HepG2 (cell line): ENCODE measurements around the gene PCBP1. TPM values are rescaled to one million over a fixed set of nuclear protein-coding genes. Genes with fewer than 3 reads are reported as not detected.
A peak's percentile ranks its signal among the peaks of the same experiment; 100 is the strongest.

ENCODE experiments used
- AGO2 ChIP-seq: fragments of 200-400 bp; formaldehyde crosslinking; optimal IDR thresholded peaks from 2 replicates; pipeline ENCODE3; 2017; ENCODE audit warnings: mild to moderate bottlenecking, low read depth, low read length, moderate library complexity
- HCFC1 ChIP-seq: fragments of 150-350 bp; IDR thresholded peaks from 2 replicates; pipeline ENCODE4 v1.6.1; 2014; ENCODE audit warnings: low read depth, low read length
- KDM5B ChIP-seq: sonication (generic); formaldehyde crosslinking; IDR thresholded peaks from 2 replicates; pipeline ENCODE4 v1.4.0; 2020; ENCODE audit warnings: missing genetic modification reagents, mild to moderate bottlenecking, borderline replicate concordance
- KMT2A ChIP-seq: sonication (generic); formaldehyde crosslinking; IDR thresholded peaks from 2 replicates; pipeline ENCODE4 v1.4.0; 2020; ENCODE audit warnings: missing genetic modification reagents
- MAFK ChIP-seq, 2 experiments: IDR thresholded peaks in 1 of 2; conservative IDR thresholded peaks in 1 of 2; 2 replicates each; pipeline ENCODE4 v1.6.1; 2011; ENCODE audit warnings: improper control_type of control experiment in 2 of 2, low read length in 2 of 2
- MEIS1 ChIP-seq: sonication (generic); formaldehyde crosslinking; IDR thresholded peaks from 2 replicates; pipeline ENCODE4 v1.9.0; 2021; ENCODE audit warnings: mild to moderate bottlenecking, missing genetic modification reagents, moderate library complexity, borderline replicate concordance
- NFATC3 ChIP-seq: sonication (generic); formaldehyde crosslinking; IDR thresholded peaks from 2 replicates; pipeline ENCODE4 v1.5.1; 2020; ENCODE audit warnings: mild to moderate bottlenecking, missing genetic modification reagents
- TARDBP ChIP-seq: sonication (generic); formaldehyde crosslinking; IDR thresholded peaks from 2 replicates; pipeline ENCODE4 v1.8.0; 2022; ENCODE audit warnings: mild to moderate bottlenecking, missing genetic modification reagents
- ZFP1 ChIP-seq: IDR thresholded peaks from 2 replicates; pipeline ENCODE4 v1.6.1; 2016
- ZFYVE20 ChIP-seq: sonication (generic); formaldehyde crosslinking; IDR thresholded peaks from 2 replicates; pipeline ENCODE4 v1.8.0; 2023; ENCODE audit warnings: low read depth, mild to moderate bottlenecking, moderate library complexity, missing genetic modification reagents, borderline replicate concordance
- ZKSCAN8 ChIP-seq: IDR thresholded peaks from 2 replicates; pipeline ENCODE4 v1.6.1; 2016; ENCODE audit warnings: borderline replicate concordance, missing genetic modification reagents, missing compliant biosample characterization
- ZNF282 ChIP-seq: fragments of 450-650 bp; IDR thresholded peaks from 2 replicates; pipeline ENCODE4 v1.6.1; 2018; ENCODE audit not compliant: partially characterized antibody
- ZNF577 ChIP-seq: sonication (generic); formaldehyde crosslinking; IDR thresholded peaks from 2 replicates; pipeline ENCODE4 v1.4.0; 2020; ENCODE audit warnings: mild to moderate bottlenecking, low read depth, missing genetic modification reagents, borderline replicate concordance
- ZNF670 ChIP-seq: sonication (generic); formaldehyde crosslinking; IDR thresholded peaks from 2 replicates; pipeline ENCODE4 v1.8.0; 2022; ENCODE audit warnings: mild to moderate bottlenecking, missing genetic modification reagents, borderline replicate concordance
- ZNF776 ChIP-seq: sonication (generic); formaldehyde crosslinking; IDR thresholded peaks from 2 replicates; pipeline ENCODE4 v1.4.0; 2020; ENCODE audit warnings: mild to moderate bottlenecking, missing genetic modification reagents
- polyA plus RNA-seq, 8 experiments: library from polyadenylated mRNA; depleted of rRNA in 3 of 8; stranded (reverse) in 7 of 8; unstranded in 1 of 8; fragments of >200 nt; fragmentation: Illumina TruSeq in 4 of 8; extraction: Trizol in 4 of 8; gene quantifications; 2 replicates each; pipeline versions ENCODE4 v1.2.1 to v1.2.3, GENCODE V29; 2011 to 2016; ENCODE audit warnings: low read depth in 4 of 8, missing spikeins in 1 of 8, mixed read lengths in 1 of 8; ENCODE audit not compliant: insufficient read depth in 1 of 8
- total RNA-seq, 5 experiments: library from RNA; depleted of rRNA; stranded (reverse); fragments of >200 nt; fragmentation: Illumina TruSeq; extraction: Trizol; gene quantifications; 2 replicates each; pipeline ENCODE4 v1.2.3, GENCODE V29; 2016; ENCODE audit warnings: low read depth in 1 of 5
- TF ChIP-seq, protein P1 (sequence below): sonication (generic); formaldehyde crosslinking; IDR thresholded peaks from 2 replicates; pipeline ENCODE4 v1.8.1; 2023; ENCODE audit warnings: mild to moderate bottlenecking, missing genetic modification reagents
- TF ChIP-seq, protein P2 (sequence below): sonication (generic); formaldehyde crosslinking; IDR thresholded peaks from 2 replicates; pipeline ENCODE4 v1.9.0; 2021; ENCODE audit warnings: missing genetic modification reagents, borderline replicate concordance
- TF ChIP-seq, protein P3 (sequence below): IDR thresholded peaks from 2 replicates; pipeline ENCODE4 v1.6.1; 2018; ENCODE audit warnings: missing genetic modification reagents
- TF ChIP-seq, protein P4 (sequence below): sonication (generic); formaldehyde crosslinking; conservative IDR thresholded peaks from 2 replicates; pipeline ENCODE4 v1.8.1; 2023; ENCODE audit warnings: missing genetic modification reagents
- TF ChIP-seq, protein P5 (sequence below): conservative IDR thresholded peaks from 2 replicates; pipeline ENCODE4 v1.6.1; 2018; ENCODE audit warnings: missing genetic modification reagents

PCBP1 gene
- total and polyA plus RNA-seq, 2 of the 13 experiments (the other 11 are each of a cell fraction or from before 2014, with no cell fraction given) = 32.0 to 137 TPM

DNA sequence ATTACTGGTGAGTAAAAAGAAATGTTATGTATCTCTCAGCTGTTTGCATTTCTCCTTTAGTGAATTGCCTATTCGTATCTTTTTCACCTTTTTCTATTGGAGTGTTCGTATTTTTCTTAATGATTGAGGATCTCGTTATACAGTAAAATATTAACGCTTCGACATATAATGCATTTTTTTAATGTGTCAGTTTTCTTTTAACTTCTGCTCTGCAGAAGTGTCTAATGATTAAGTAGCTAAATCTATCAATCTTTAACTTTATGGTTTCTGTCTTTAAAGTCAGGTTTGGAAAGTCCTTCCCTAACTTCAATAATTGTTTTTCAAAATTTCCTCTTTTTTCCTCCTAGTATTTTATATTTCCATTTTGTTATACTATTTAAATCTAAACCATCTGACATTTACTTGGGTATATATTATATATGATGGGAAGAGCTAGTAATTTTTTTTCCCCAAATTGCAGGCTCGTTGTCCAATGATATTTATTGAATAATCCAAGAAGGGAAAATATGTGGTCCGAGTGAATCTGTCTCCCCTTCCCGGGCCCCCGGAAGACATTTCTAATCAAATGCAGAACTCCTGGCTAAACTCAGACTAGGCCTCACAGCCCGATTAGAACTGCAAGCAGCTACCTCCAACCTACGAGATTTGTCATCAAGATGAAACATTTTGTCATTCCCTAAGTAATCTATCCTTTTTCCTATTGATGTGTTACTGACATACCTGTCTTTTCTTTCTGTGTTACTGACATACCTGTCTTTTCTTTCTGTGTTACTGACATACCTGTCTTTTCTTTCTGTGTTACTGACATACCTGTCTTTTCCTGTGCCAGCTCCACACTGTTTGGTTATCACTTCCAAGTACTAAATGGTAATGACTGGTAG lies 17.2 kb downstream of the PCBP1 start (continued):
- TF ChIP-seq ZFYVE20 (CRISPR knock-in tag) = no peak
- no peak for TF ChIP-seq MEIS1 (CRISPR knock-in tag)
- no peak for TF ChIP-seq MAFK (conservative IDR thresholded peaks at IDR 0.05 in 1 of 2, IDR thresholded peaks at IDR 0.05 in 1 of 2; ENCODE audit: low read length in 2 of 2)
- TF ChIP-seq TARDBP = no peak
- peak; percentile 11; the same call in 1 of the 2 replicates for TF ChIP-seq HCFC1
- TF ChIP-seq, protein P1, sequence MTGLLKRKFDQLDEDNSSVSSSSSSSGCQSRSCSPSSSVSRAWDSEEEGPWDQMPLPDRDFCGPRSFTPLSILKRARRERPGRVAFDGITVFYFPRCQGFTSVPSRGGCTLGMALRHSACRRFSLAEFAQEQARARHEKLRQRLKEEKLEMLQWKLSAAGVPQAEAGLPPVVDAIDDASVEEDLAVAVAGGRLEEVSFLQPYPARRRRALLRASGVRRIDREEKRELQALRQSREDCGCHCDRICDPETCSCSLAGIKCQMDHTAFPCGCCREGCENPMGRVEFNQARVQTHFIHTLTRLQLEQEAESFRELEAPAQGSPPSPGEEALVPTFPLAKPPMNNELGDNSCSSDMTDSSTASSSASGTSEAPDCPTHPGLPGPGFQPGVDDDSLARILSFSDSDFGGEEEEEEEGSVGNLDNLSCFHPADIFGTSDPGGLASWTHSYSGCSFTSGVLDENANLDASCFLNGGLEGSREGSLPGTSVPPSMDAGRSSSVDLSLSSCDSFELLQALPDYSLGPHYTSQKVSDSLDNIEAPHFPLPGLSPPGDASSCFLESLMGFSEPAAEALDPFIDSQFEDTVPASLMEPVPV (CRISPR knock-in tag) = no peak
- TF ChIP-seq ZNF776 = no peak
- TF ChIP-seq, protein P2, sequence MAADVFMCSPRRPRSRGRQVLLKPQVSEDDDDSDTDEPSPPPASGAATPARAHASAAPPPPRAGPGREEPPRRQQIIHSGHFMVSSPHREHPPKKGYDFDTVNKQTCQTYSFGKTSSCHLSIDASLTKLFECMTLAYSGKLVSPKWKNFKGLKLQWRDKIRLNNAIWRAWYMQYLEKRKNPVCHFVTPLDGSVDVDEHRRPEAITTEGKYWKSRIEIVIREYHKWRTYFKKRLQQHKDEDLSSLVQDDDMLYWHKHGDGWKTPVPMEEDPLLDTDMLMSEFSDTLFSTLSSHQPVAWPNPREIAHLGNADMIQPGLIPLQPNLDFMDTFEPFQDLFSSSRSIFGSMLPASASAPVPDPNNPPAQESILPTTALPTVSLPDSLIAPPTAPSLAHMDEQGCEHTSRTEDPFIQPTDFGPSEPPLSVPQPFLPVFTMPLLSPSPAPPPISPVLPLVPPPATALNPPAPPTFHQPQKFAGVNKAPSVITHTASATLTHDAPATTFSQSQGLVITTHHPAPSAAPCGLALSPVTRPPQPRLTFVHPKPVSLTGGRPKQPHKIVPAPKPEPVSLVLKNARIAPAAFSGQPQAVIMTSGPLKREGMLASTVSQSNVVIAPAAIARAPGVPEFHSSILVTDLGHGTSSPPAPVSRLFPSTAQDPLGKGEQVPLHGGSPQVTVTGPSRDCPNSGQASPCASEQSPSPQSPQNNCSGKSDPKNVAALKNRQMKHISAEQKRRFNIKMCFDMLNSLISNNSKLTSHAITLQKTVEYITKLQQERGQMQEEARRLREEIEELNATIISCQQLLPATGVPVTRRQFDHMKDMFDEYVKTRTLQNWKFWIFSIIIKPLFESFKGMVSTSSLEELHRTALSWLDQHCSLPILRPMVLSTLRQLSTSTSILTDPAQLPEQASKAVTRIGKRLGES (CRISPR knock-in tag) = no peak
- no peak for TF ChIP-seq ZFP1
- no peak for TF ChIP-seq AGO2
- TF ChIP-seq, protein P3, sequence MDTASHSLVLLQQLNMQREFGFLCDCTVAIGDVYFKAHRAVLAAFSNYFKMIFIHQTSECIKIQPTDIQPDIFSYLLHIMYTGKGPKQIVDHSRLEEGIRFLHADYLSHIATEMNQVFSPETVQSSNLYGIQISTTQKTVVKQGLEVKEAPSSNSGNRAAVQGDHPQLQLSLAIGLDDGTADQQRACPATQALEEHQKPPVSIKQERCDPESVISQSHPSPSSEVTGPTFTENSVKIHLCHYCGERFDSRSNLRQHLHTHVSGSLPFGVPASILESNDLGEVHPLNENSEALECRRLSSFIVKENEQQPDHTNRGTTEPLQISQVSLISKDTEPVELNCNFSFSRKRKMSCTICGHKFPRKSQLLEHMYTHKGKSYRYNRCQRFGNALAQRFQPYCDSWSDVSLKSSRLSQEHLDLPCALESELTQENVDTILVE = 0 out of 2 replicates have a peak, but pooled peaks have one; percentile 41
- no peak for TF ChIP-seq ZNF577 (CRISPR knock-in tag)
- peak; percentile 67; the same call in 1 of the 2 replicates for TF ChIP-seq ZNF670
- TF ChIP-seq ZKSCAN8 = no peak; the same call in 1 of the 2 replicates
- TF ChIP-seq, protein P4, sequence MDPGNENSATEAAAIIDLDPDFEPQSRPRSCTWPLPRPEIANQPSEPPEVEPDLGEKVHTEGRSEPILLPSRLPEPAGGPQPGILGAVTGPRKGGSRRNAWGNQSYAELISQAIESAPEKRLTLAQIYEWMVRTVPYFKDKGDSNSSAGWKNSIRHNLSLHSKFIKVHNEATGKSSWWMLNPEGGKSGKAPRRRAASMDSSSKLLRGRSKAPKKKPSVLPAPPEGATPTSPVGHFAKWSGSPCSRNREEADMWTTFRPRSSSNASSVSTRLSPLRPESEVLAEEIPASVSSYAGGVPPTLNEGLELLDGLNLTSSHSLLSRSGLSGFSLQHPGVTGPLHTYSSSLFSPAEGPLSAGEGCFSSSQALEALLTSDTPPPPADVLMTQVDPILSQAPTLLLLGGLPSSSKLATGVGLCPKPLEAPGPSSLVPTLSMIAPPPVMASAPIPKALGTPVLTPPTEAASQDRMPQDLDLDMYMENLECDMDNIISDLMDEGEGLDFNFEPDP (CRISPR knock-in tag) = no peak
- TF ChIP-seq, protein P5, sequence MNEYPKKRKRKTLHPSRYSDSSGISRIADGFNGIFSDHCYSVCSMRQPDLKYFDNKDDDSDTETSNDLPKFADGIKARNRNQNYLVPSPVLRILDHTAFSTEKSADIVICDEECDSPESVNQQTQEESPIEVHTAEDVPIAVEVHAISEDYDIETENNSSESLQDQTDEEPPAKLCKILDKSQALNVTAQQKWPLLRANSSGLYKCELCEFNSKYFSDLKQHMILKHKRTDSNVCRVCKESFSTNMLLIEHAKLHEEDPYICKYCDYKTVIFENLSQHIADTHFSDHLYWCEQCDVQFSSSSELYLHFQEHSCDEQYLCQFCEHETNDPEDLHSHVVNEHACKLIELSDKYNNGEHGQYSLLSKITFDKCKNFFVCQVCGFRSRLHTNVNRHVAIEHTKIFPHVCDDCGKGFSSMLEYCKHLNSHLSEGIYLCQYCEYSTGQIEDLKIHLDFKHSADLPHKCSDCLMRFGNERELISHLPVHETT = no peak
- TF ChIP-seq KMT2A (CRISPR knock-in tag) = no peak; the same call in 1 of the 2 replicates
- no peak for TF ChIP-seq NFATC3 (CRISPR knock-in tag)
- no peak for TF ChIP-seq KDM5B (CRISPR knock-in tag)
- TF ChIP-seq ZNF282 = no peak
